ENCODE measurements around the gene FAM174B.

FAM174B gene

DNA sequence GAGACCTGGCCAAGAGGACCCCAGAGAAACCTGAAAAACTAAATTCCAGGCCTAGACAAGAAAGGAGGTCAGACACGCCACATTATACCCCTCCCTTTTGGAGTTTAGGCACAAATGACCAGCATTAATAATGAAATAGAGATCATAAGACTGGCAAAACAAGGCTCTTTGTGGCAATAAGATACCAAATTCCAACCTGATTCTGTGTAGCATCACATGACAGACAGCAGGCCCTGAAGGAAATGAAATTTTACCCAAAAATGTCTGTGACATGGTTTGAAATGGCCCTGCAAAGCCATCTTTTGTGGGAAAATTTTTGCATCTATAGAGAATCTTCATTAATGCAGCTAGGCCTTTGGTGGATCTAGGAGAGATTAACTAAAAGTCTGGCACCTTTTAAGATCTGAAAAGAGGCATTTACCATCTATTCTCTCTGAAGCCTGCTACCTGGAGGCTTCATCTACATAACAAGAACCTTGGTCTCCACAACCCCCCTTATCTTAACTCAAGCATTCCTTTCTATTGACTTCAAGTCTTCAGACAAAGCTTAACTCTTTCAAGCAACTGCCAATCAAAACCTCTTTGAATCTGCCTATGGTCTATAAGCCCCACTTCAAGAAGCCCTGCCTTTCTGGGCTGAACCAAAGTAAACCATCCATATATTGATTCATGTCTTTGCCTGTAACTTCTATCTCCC lies 8.0 kb downstream of the FAM174B start:
- Histone ChIP-seq H3K27ac (ENCODE audit: low read depth, low read length) (peak overlapping the region; percentile 94), H3K18ac (ENCODE audit: low read length) (peak overlapping the region; percentile 89), H2BK120ac (ENCODE audit: low read depth, low read length) (peak overlapping the region; percentile 99), H3K79me1 (ENCODE audit: low read length) (peaks cover 17% of the 10 kb centered on the region), H3K23ac (ENCODE audit: low read length) (no peak overlapping the region), H3K4me3 (ENCODE audit: low read length) (no peak overlapping the region), H4K8ac (ENCODE audit: low read depth, low read length) (peak overlapping the region; percentile 28), H3K4me1 (ENCODE audit: control insufficient read depth, low read depth, low read length) (peaks cover 37% of the 10 kb centered on the region), H3K56ac (ENCODE audit: low read length) (peak overlapping the region; percentile 92), H2BK15ac (replicated peaks; ENCODE audit: low read depth) (no peak overlapping the region), H4K5ac (ENCODE audit: low read length) (peak overlapping the region; percentile 72), H3K36me3 (ENCODE audit: control insufficient read depth, insufficient read depth, low read length) (no peaks in the 10 kb centered on the region), H3K4me2 (ENCODE audit: low read length) (no peak overlapping the region), H3K79me2 (ENCODE audit: control insufficient read depth, insufficient read depth, low read length) (peaks cover 76% of the 10 kb centered on the region), H2AK5ac (ENCODE audit: low read length) (peak overlapping the region; percentile 100), H3K9ac (ENCODE audit: low read length) (peak overlapping the region; percentile 46), H3K4ac (ENCODE audit: low read depth, low read length) (peak overlapping the region; percentile 100), H2BK5ac (ENCODE audit: low read length) (peak overlapping the region; percentile 100), H3K27me3 (ENCODE audit: insufficient read depth, low read length, poor library complexity) (no peaks in the 10 kb centered on the region)
- peak; percentile 99 for DNase-seq
- WGBS (ENCODE audit: extremely low coverage, insufficient coverage, low lambda C conversion rate) = no CpG with 5 or more reads among the region's 1 CpG

DNA sequence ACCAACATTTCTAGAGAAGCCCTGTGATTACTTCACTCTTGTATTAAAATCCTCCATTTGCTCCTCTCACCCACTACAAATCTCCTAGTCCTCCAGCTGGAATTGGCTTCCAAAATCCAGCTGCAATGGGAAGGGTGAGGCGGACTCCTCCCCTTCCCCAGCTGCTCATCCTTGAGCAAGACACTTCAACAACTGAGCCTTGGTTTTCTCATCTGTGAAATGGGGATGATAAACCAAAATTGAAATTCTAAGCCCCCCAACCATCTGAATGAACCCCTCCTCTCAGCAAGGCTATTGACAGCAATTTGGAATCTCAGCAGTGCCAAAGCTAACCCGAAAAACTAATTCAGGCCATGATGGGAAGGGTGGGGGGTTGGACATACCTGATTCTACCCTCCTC lies 9.4 kb downstream of the FAM174B start:
- DNase-seq = no peak
- Histone ChIP-seq H2BK15ac (replicated peaks; ENCODE audit: low read depth) (no peak overlapping the region), H3K18ac (ENCODE audit: low read length) (peak overlapping the region; percentile 89), H4K5ac (ENCODE audit: low read length) (peak overlapping the region; percentile 72), H3K4me1 (ENCODE audit: control insufficient read depth, low read depth, low read length) (peaks cover 35% of the 10 kb centered on the region), H3K4me2 (ENCODE audit: low read length) (no peak overlapping the region), H3K27ac (ENCODE audit: low read depth, low read length) (peak overlapping the region; percentile 92), H3K79me1 (ENCODE audit: low read length) (peaks cover 17% of the 10 kb centered on the region), H2BK5ac (ENCODE audit: low read length) (peak overlapping the region; percentile 100), H3K23ac (ENCODE audit: low read length) (no peak overlapping the region), H3K9ac (ENCODE audit: low read length) (no peak overlapping the region), H3K79me2 (ENCODE audit: control insufficient read depth, insufficient read depth, low read length) (peaks cover 73% of the 10 kb centered on the region), H3K27me3 (ENCODE audit: insufficient read depth, low read length, poor library complexity) (no peaks in the 10 kb centered on the region), H3K36me3 (ENCODE audit: control insufficient read depth, insufficient read depth, low read length) (no peaks in the 10 kb centered on the region), H3K4me3 (ENCODE audit: low read length) (no peak overlapping the region), H3K4ac (ENCODE audit: low read depth, low read length) (peak overlapping the region; percentile 100), H2BK120ac (ENCODE audit: low read depth, low read length) (peak overlapping the region; percentile 99), H3K56ac (ENCODE audit: low read length) (peak overlapping the region; percentile 92), H4K8ac (ENCODE audit: low read depth, low read length) (no peak overlapping the region), H2AK5ac (ENCODE audit: low read length) (peak overlapping the region; percentile 94)
- WGBS (ENCODE audit: extremely low coverage, insufficient coverage, low lambda C conversion rate) = no CpG with 5 or more reads among the region's 2 CpGs

DNA sequence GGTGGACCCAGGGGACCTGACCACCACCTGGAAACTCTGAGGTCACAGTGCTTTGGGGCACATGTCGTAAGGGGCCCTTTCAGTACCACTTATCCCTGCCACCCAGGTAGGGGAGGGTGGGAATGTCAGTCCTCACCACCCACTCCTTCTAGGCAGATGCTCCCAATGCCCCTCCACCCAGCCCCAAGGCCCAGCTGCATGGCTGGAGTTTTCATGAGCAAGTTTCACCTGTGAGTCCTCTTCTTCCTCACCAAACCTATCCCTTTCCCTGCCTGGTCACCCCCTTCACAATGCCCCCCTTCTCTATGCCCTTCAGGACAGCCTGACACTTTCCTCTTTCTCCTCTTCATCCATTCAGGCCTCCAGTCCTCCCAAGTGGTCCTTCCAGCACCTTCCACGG lies 9.8 kb downstream of the FAM174B start:
- Histone ChIP-seq H3K4me3 (ENCODE audit: low read length) (no peak overlapping the region), H3K27ac (ENCODE audit: low read depth, low read length) (peak overlapping the region; percentile 92), H3K36me3 (ENCODE audit: control insufficient read depth, insufficient read depth, low read length) (no peaks in the 10 kb centered on the region), H3K79me1 (ENCODE audit: low read length) (peaks cover 15% of the 10 kb centered on the region), H2BK120ac (ENCODE audit: low read depth, low read length) (peak overlapping the region; percentile 99), H3K27me3 (ENCODE audit: insufficient read depth, low read length, poor library complexity) (no peaks in the 10 kb centered on the region), H2AK5ac (ENCODE audit: low read length) (peak overlapping the region; percentile 94), H3K9ac (ENCODE audit: low read length) (peak overlapping the region; percentile 22), H3K4me2 (ENCODE audit: low read length) (no peak overlapping the region), H4K8ac (ENCODE audit: low read depth, low read length) (no peak overlapping the region), H4K5ac (ENCODE audit: low read length) (peak overlapping the region; percentile 72), H3K79me2 (ENCODE audit: control insufficient read depth, insufficient read depth, low read length) (peaks cover 70% of the 10 kb centered on the region), H3K4ac (ENCODE audit: low read depth, low read length) (peak overlapping the region; percentile 100), H3K4me1 (ENCODE audit: control insufficient read depth, low read depth, low read length) (peaks cover 35% of the 10 kb centered on the region), H3K56ac (ENCODE audit: low read length) (peak overlapping the region; percentile 92), H2BK15ac (replicated peaks; ENCODE audit: low read depth) (peak overlapping the region; percentile 20), H2BK5ac (ENCODE audit: low read length) (peak overlapping the region; percentile 100), H3K23ac (ENCODE audit: low read length) (no peak overlapping the region), H3K18ac (ENCODE audit: low read length) (peak overlapping the region; percentile 89)
- no peak for DNase-seq
- WGBS (ENCODE audit: extremely low coverage, insufficient coverage, low lambda C conversion rate) = no CpG with 5 or more reads among the region's 2 CpGs

DNA sequence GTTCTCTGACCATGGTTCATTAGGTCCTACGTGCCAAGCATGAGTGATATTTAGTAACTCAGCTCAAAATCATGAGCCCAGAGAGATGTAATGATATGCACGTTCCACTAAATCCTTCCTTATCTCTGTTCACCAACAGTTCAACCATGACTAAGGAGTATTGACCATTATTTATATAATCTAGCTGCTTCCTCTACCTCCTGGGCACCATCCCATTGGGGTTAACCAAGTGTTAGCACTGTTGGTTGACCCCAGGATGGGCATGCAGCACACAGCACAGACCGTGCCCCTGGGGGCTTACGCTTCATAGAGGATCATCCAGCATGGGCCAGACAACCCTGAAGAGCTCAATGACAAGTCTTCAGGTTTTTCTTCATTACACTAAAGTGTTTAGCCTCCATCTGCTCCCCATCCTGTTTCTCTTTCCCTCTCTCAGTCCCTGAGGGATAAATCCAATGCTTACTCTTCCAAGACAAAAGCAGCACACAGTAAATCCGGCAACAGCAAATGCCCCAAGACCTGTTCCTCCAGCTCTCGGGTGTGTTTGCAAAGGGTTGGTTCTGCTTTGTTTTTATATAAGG lies 10.4 kb downstream of the FAM174B start:
- peaks cover 64% of the 10 kb centered on the region for H3K79me2 ChIP-seq (ENCODE audit: control insufficient read depth, insufficient read depth, low read length)
- peaks cover 15% of the 10 kb centered on the region for H3K79me1 ChIP-seq (ENCODE audit: low read length)
- H4K5ac ChIP-seq (ENCODE audit: low read length) = no peak overlapping the region
- H3K4me1 ChIP-seq (ENCODE audit: control insufficient read depth, low read depth, low read length) = peaks cover 34% of the 10 kb centered on the region
- DNase-seq = no peak
- H2BK120ac ChIP-seq (ENCODE audit: low read depth, low read length) = peak overlapping the region; percentile 99
- peak overlapping the region; percentile 17 for H3K9ac ChIP-seq (ENCODE audit: low read length)
- no CpG with 5 or more reads among the region's 6 CpGs for WGBS (ENCODE audit: extremely low coverage, insufficient coverage, low lambda C conversion rate)
- no peaks in the 10 kb centered on the region for H3K36me3 ChIP-seq (ENCODE audit: control insufficient read depth, insufficient read depth, low read length)
- peak overlapping the region; percentile 89 for H3K18ac ChIP-seq (ENCODE audit: low read length)
- peak overlapping the region; percentile 100 for H3K4ac ChIP-seq (ENCODE audit: low read depth, low read length)
- H3K56ac ChIP-seq (ENCODE audit: low read length) = peak overlapping the region; percentile 92
- H3K23ac ChIP-seq (ENCODE audit: low read length) = no peak overlapping the region
- H3K27ac ChIP-seq (ENCODE audit: low read depth, low read length) = peak overlapping the region; percentile 92
- H3K4me3 ChIP-seq (ENCODE audit: low read length) = no peak overlapping the region
- H4K8ac ChIP-seq (ENCODE audit: low read depth, low read length) = no peak overlapping the region
- peak overlapping the region; percentile 94 for H2AK5ac ChIP-seq (ENCODE audit: low read length)
- H2BK5ac ChIP-seq (ENCODE audit: low read length) = peak overlapping the region; percentile 100
- no peaks in the 10 kb centered on the region for H3K27me3 ChIP-seq (ENCODE audit: insufficient read depth, low read length, poor library complexity)
- no peak overlapping the region for H3K4me2 ChIP-seq (ENCODE audit: low read length)
- peak overlapping the region; percentile 20 for H2BK15ac ChIP-seq (replicated peaks; ENCODE audit: low read depth)

DNA sequence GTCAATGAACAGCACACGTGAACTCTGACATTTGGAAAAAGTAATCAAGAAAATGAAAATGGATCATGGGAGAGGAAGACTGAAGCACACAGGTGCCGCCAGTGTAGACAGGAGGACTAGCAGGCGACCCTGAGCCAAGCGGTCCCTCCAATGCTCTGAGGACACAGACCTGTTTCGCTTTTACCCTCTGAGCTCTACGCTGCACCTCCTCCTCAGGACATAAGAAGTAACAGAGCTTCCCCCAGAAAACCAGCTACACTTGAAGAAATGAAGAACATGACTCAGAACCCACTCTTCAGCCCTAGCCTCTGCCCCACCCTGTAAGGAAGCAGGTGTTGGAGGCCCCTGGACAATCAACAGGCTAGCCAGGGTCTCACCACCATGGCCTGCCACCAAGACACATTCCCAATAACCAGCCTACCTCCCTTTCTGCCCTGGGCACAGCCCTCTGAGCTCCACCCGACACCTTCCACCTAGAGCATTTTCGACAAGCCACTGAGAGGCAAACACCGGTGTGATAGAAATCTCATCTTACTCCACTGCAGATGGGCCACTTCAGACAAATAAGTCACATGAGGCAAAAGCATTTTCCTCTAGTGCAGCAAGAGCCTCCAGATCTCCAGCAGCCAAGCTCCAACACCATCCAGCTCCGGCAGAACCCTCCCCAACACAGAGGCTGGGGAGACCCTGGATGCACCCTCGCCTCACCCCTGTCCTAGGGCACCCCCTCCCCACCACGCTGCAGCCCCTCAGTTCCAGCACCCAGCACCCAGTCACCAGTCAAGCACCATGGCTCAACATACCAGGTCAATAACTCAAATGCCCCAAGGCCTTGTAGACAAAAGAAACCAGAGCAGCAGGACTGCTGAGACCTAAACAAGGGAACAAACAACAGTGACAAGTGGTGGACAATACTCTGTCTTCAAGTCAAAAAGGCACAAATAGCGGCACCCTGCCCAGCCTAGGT lies 11.4 kb downstream of the FAM174B start:
- Histone ChIP-seq H3K36me3 (ENCODE audit: control insufficient read depth, insufficient read depth, low read length) (no peaks in the 10 kb centered on the region), H3K9ac (ENCODE audit: low read length) (peak overlapping the region; percentile 14), H3K79me1 (ENCODE audit: low read length) (peaks cover 19% of the 10 kb centered on the region), H2AK5ac (ENCODE audit: low read length) (peak overlapping the region; percentile 98), H4K8ac (ENCODE audit: low read depth, low read length) (no peak overlapping the region), H3K4me1 (ENCODE audit: control insufficient read depth, low read depth, low read length) (peaks cover 35% of the 10 kb centered on the region), H3K27ac (ENCODE audit: low read depth, low read length) (peak overlapping the region; percentile 7), H3K4ac (ENCODE audit: low read depth, low read length) (peak overlapping the region; percentile 4), H3K4me3 (ENCODE audit: low read length) (no peak overlapping the region), H2BK120ac (ENCODE audit: low read depth, low read length) (peak overlapping the region; percentile 34), H3K4me2 (ENCODE audit: low read length) (no peak overlapping the region), H3K27me3 (ENCODE audit: insufficient read depth, low read length, poor library complexity) (no peaks in the 10 kb centered on the region), H3K23ac (ENCODE audit: low read length) (no peak overlapping the region), H4K5ac (ENCODE audit: low read length) (no peak overlapping the region), H3K18ac (ENCODE audit: low read length) (peak overlapping the region; percentile 89), H2BK15ac (replicated peaks; ENCODE audit: low read depth) (peak overlapping the region; percentile 93), H3K79me2 (ENCODE audit: control insufficient read depth, insufficient read depth, low read length) (peaks cover 64% of the 10 kb centered on the region), H3K56ac (ENCODE audit: low read length) (peak overlapping the region; percentile 78), H2BK5ac (ENCODE audit: low read length) (peak overlapping the region; percentile 75)
- DNase-seq = peak; percentile 49
- WGBS (ENCODE audit: extremely low coverage, insufficient coverage, low lambda C conversion rate) = no CpG with 5 or more reads among the region's 13 CpGs

Measured in mesendoderm (in vitro differentiated cells).